Body of pancreas (tissue), 4 donors: ENCODE results near the gene SPDYE16.
"Not testable (repeated sequence)": the region's sequence is repeated elsewhere in the genome, so short reads cannot be mapped to it uniquely, and the experiment has no call there.

Source experiments
- CTCF ChIP-seq, 7 experiments: fragments of 450-650 bp in 4 of 7; fragments of 200-600 bp in 3 of 7; sonication (generic) in 3 of 7; IDR thresholded peaks; one replicate each; pipeline ENCODE4 v1.5.1; 2016 to 2019; ENCODE audit warnings: antibody characterized with exemption in 7 of 7
- POLR2A ChIP-seq, 3 donors: fragments of 450-650 bp; IDR thresholded peaks; one replicate each; pipeline ENCODE4 v1.6.1; 2016; ENCODE audit warnings: antibody characterized with exemption in 3 of 3, mild to moderate bottlenecking in 2 of 3

- not testable (repeated sequence) for TF ChIP-seq POLR2A, CTCF (IDR thresholded peaks at IDR 0.05)
These were observed 39.9 kb downstream of the SPDYE16 start for GRCh38 chr7:76503244-76503643.
